ENCODE results near the gene B3GALT5. TPM values are rescaled to one million over a fixed set of nuclear protein-coding genes. Genes with fewer than 3 reads are reported as not detected.

Gene B3GALT5
- polyA plus RNA-seq, 3 donors from 2014 or later = not detected

- H3K4me3 Mint-ChIP-seq = no peak overlapping the region
- H3K36me3 Mint-ChIP-seq = no peaks in the 10 kb centered on the region
- H3K27me3 Mint-ChIP-seq (ENCODE audit: low read depth in 3 of 3) = peaks cover 0 to 2% (median 0%) of the 10 kb centered on the region in 3 donors
- DNase-seq = no peak
- H3K4me1 Mint-ChIP-seq = no peaks in the 10 kb centered on the region
- peaks cover 0 to 2% (median 0%) of the 10 kb centered on the region in 6 donors for H3K9me3 Mint-ChIP-seq
- no peak overlapping the region for H3K27ac Mint-ChIP-seq
Measured at GRCh38 chr21:39669976-39670661, 57.4 kb downstream of the B3GALT5 start.

DNA sequence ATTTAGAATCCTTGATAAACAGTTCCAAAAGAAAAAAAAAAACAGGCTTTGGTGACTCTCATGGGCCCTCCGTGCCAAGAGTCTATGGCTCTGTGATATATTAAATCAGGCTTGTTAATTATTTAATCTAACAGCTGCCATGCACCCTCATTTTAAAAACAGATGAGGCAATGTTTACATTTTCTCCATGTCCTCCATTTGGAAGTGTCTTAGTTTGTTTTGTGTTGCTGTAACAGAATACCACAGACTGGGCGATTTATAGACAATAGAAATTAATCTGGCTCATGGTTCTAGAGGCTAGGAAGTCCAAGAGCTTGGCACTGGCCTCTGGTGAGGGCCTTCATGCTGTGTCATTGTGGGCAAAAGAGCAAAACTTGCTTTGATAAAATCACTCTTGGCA lies 58.0 kb downstream of the B3GALT5 start:
- Mint-ChIP-seq H3K36me3 (no peaks in the 10 kb centered on the region), H3K4me1 (no peaks in the 10 kb centered on the region), H3K4me3 (no peak overlapping the region), H3K27ac (no peak overlapping the region), H3K27me3 (ENCODE audit: low read depth in 3 of 3) (peaks cover 0 to 3% (median 1%) of the 10 kb centered on the region in 3 donors), H3K9me3 (peaks cover 0 to 2% (median 0%) of the 10 kb centered on the region in 6 donors)
- no peak for DNase-seq

DNA sequence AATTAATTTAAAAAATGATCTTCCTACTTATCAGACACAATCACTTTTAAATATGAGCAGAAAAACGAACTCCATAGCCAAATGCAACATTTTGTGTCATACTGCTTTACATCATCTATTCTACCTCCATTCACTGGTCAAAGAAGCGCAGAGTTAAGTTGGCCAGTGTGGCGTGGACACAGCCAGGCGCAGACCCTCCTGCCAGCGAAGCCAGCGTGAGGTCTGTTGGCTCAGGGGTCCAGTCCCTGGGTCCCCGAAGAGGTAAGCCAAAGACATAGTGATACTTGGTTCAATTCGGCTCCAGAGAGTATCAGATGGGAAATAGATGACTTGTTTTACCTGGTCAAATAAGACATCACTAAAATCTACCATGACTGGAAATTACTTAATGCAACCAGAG lies 59.2 kb downstream of the B3GALT5 start:
- H3K4me1 Mint-ChIP-seq = no peaks in the 10 kb centered on the region
- no peaks in the 10 kb centered on the region for H3K36me3 Mint-ChIP-seq
- peaks cover 0 to 2% (median 0%) of the 10 kb centered on the region in 6 donors for H3K9me3 Mint-ChIP-seq
- no peak overlapping the region for H3K4me3 Mint-ChIP-seq
- no peak overlapping the region for H3K27ac Mint-ChIP-seq
- H3K27me3 Mint-ChIP-seq (ENCODE audit: low read depth in 3 of 3) = peaks cover 0 to 3% (median 1%) of the 10 kb centered on the region in 3 donors
- no peak for DNase-seq

DNA sequence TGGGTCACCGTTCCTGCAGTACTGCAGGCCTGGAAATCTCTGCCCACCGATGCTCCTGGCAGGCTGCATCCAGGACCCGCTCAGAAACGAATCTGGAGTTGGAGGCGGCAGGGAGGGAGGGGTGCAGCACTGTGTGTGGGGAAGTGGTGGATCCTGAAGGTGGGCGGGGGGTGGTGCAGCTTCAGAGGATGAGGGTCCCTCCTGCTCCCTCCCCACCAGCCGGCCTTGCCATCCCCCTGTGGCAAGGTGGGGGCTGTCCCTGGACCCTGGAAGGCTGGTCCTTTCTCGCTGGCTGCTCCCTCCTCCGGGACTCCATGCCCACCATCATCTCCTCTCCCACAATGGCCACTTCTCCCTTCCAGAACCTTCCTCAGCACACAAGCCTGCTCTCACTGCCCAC lies 60.4 kb downstream of the B3GALT5 start:
- peaks cover 0 to 2% (median 0%) of the 10 kb centered on the region in 6 donors for H3K9me3 Mint-ChIP-seq
- H3K4me3 Mint-ChIP-seq = no peak overlapping the region
- H3K27ac Mint-ChIP-seq = no peak overlapping the region
- peaks cover 0 to 3% (median 1%) of the 10 kb centered on the region in 3 donors for H3K27me3 Mint-ChIP-seq (ENCODE audit: low read depth in 3 of 3)
- H3K36me3 Mint-ChIP-seq = no peaks in the 10 kb centered on the region
- no peaks in the 10 kb centered on the region for H3K4me1 Mint-ChIP-seq
- no peak for DNase-seq

GRCh38 chr21:39673736-39674135 lies 61.0 kb downstream of the B3GALT5 start:
- Mint-ChIP-seq H3K27me3 (ENCODE audit: low read depth in 3 of 3) (peaks cover 0 to 3% (median 1%) of the 10 kb centered on the region in 3 donors), H3K36me3 (no peaks in the 10 kb centered on the region), H3K4me3 (no peak overlapping the region), H3K9me3 (peaks cover 0 to 2% (median 0%) of the 10 kb centered on the region in 6 donors), H3K4me1 (no peaks in the 10 kb centered on the region), H3K27ac (no peak overlapping the region)
- no peak for DNase-seq

DNA sequence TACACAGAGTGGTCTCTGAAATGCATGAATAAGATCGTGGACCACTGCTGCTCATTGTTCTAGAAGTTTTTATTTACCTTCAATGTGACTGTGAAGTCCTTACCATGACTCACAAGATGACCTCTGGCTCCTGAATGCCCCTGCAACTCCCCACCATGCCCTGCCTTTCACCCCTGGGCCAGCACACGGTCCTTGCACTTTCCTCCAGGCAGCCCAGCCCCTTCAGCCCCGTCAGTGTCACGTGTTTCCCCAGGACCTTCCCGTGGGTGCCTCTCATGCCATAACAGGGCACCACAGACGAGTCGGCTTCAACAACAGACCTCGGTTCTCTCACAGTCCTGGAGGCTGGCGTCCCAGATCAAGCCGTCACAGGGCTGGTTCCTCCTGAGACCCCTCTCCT lies 62.1 kb downstream of the B3GALT5 start:
- Mint-ChIP-seq H3K4me1 (no peaks in the 10 kb centered on the region), H3K36me3 (no peaks in the 10 kb centered on the region), H3K27ac (no peak overlapping the region), H3K4me3 (no peak overlapping the region), H3K9me3 (peaks cover 0 to under 1% (median 0%) of the 10 kb centered on the region in 6 donors), H3K27me3 (ENCODE audit: low read depth in 3 of 3) (peaks cover 1 to 3% (median 2%) of the 10 kb centered on the region in 3 donors)
- no peak for DNase-seq

DNA sequence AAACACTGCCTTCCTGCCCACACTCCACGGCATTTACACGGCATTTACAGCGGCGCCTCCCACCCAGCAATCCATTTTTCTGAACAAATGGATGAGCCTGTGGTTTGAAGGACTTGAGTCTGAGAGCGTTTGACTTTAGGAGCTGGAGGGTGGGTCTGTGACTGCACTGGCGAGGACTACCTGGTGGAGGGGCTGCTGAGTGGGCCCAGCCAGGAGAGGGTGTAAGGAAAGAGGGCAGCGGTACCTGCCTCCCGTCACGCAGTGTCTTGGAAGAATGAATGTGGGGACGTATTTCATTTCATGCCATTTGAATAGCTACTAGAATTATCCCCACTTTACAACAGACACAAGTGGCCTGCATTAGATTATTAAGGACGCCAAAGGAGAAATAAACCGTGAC lies 62.9 kb downstream of the B3GALT5 start:
- Mint-ChIP-seq H3K27ac (no peak overlapping the region), H3K4me1 (no peaks in the 10 kb centered on the region), H3K27me3 (ENCODE audit: low read depth in 3 of 3) (peaks cover 3 to 5% (median 3%) of the 10 kb centered on the region in 3 donors), H3K36me3 (no peaks in the 10 kb centered on the region), H3K4me3 (no peak overlapping the region), H3K9me3 (no peaks in the 10 kb centered on the region)
- no peak for DNase-seq

- Mint-ChIP-seq H3K36me3 (no peaks in the 10 kb centered on the region), H3K4me1 (no peaks in the 10 kb centered on the region), H3K9me3 (no peaks in the 10 kb centered on the region), H3K4me3 (no peak overlapping the region), H3K27me3 (ENCODE audit: low read depth in 3 of 3) (peaks cover 3 to 5% (median 3%) of the 10 kb centered on the region in 3 donors), H3K27ac (no peak overlapping the region)
- DNase-seq = no peak
Measured at GRCh38 chr21:39675993-39676661, 63.4 kb downstream of the B3GALT5 start.

DNA sequence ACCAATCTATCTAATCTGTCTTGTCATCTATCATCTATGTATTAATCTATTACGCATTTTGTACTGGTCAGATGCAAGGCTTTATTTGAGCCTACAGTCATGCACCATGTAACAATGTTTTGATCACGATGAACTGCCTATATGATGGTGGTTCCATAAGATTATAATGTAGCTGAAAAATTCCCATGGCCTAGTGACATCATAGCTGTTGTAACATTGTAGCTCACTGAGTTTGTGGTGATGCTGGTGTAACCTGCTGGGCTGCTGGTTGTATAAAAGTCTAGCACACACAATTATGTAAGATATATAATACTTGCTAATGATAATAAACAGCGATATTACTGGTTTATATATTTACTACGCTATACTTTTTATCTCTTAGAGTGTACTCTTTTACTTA lies 67.5 kb downstream of the B3GALT5 start:
- peaks cover 0 to 2% (median 0%) of the 10 kb centered on the region in 6 donors for H3K9me3 Mint-ChIP-seq
- H3K27ac Mint-ChIP-seq = no peak overlapping the region

DNA sequence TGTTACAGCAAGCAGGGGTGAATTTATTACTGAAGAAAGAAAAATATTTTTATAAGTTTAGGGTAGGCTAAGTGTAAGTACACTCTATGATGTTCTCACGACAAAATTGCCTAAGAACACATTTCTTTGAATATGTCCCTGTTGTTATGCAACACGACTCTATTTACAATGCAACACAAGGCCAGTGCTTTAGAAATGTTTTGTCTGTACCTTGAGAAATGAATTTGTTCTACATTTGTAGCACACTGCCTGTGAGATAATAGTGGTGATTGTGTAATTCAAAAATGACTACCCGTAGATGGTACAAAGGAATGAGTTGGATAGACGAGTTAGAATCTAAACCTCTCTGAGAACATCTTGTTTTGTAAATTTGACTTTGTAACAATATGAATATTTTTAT lies 68.5 kb downstream of the B3GALT5 start:
- Mint-ChIP-seq H3K9me3 (peaks cover 0 to 2% (median 0%) of the 10 kb centered on the region in 6 donors), H3K27me3 (ENCODE audit: low read depth in 3 of 3) (peaks cover 1 to 6% (median 5%) of the 10 kb centered on the region in 3 donors), H3K4me1 (no peaks in the 10 kb centered on the region), H3K27ac (no peak overlapping the region), H3K36me3 (no peaks in the 10 kb centered on the region), H3K4me3 (no peak overlapping the region)
- no peak for DNase-seq

More for the DNA sequence above, 67.5 kb downstream of the B3GALT5 start:
- Mint-ChIP-seq H3K4me3 (no peak overlapping the region), H3K27me3 (ENCODE audit: low read depth in 3 of 3) (peaks cover 3 to 5% (median 3%) of the 10 kb centered on the region in 3 donors), H3K36me3 (no peaks in the 10 kb centered on the region), H3K4me1 (no peaks in the 10 kb centered on the region)
- DNase-seq = no peak

DNA sequence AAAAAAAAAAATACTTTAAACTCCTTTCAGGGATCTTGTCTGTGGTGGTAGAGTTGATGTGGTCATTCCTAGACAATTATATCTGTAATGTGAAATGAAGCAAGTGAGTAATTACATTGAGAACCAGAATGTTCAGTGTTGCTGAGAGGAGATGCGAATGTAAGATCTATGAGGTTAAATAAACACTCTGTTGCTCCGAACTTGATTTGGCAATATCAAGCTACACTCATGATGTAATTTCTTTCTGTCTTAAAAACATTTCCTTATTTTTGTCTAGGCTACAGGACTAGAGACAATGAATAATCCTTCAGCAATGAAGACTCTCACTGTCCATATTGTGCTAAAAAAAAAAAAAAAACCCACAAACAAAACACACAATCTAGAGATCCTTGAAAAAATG lies 69.1 kb downstream of the B3GALT5 start:
- Mint-ChIP-seq H3K27ac (no peak overlapping the region), H3K36me3 (no peaks in the 10 kb centered on the region), H3K4me1 (no peaks in the 10 kb centered on the region), H3K9me3 (peaks cover 0 to 2% (median 0%) of the 10 kb centered on the region in 6 donors), H3K27me3 (ENCODE audit: low read depth in 3 of 3) (peaks cover 1 to 6% (median 5%) of the 10 kb centered on the region in 3 donors), H3K4me3 (no peak overlapping the region)
- no peak for DNase-seq

GRCh38 chr21:39685236-39685635 lies 72.5 kb downstream of the B3GALT5 start:
- Mint-ChIP-seq H3K36me3 (no peaks in the 10 kb centered on the region), H3K9me3 (peaks cover 0 to 5% (median 0%) of the 10 kb centered on the region in 6 donors), H3K4me1 (no peaks in the 10 kb centered on the region), H3K27me3 (ENCODE audit: low read depth in 3 of 3) (peaks cover 0 to 8% (median 1%) of the 10 kb centered on the region in 3 donors), H3K4me3 (no peak overlapping the region), H3K27ac (no peak overlapping the region)
- DNase-seq = no peak

DNA sequence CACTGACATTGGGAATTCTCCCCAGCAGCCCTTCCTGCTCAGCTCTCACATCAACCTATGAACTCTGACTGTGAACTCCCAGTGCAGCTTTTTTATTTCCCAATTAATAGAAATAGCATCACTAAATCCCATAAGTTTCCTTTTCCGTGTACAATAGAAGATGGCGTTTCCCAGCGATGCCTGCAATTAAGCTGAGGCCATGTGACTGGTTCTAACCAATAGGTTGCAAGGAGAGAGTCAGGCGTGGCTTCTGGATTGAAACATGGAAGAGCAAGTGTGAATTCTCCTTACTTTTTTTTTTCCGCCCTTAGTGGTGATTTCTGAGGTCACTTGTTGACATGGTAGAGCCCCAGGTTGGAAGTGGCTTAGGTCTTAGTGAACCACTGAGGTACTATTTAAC lies 73.3 kb downstream of the B3GALT5 start:
- no peak overlapping the region for H3K27ac Mint-ChIP-seq
- no peaks in the 10 kb centered on the region for H3K4me1 Mint-ChIP-seq
- no peak overlapping the region for H3K4me3 Mint-ChIP-seq
- DNase-seq = no peak
- peaks cover 0 to 6% (median 1%) of the 10 kb centered on the region in 3 donors for H3K27me3 Mint-ChIP-seq (ENCODE audit: low read depth in 3 of 3)
- no peaks in the 10 kb centered on the region for H3K36me3 Mint-ChIP-seq
- peaks cover 0 to 5% (median 0%) of the 10 kb centered on the region in 6 donors for H3K9me3 Mint-ChIP-seq

DNA sequence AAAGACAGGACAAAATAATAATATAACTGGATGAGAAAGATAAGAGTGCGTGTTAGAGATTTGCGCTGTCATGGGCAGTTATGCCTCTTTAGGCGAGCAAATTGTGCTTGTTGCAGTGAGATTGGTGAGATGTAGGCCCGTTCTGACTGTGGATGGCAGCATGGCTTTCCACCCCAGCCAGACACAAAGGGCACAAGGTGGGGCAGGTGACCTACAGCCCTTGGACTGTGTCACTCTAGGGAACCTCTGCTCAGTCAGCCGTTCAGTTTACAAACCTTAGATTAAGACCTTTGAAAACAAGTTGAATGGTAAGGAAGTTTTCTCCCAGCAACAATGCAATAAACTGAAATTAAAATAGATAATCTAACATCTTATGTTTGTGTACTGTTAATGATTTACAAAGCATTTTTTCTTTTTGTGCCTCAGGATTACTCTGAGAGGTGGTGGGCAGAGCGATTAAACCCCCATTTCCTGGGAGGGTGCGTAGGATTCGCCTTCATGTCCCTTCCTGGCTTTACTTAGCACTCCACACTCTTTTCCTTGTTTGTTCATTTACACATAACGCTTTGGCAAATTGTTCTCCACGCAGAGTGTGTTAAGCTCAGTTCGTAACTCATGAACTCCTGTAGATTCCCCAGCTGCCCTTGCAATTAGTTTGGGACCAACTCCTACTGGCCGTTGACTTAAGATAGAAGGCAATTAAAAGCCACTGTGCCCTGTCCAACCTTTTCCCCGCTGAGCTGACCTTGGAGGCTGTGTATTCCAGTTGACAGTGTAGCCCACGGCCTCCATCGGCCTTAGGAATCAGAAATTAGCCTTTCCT lies 74.1 kb downstream of the B3GALT5 start:
- H3K27ac Mint-ChIP-seq = no peak overlapping the region
- DNase-seq = no peak
- no peaks in the 10 kb centered on the region for H3K4me1 Mint-ChIP-seq
- H3K36me3 Mint-ChIP-seq = no peaks in the 10 kb centered on the region
- peaks cover 0 to 6% (median 1%) of the 10 kb centered on the region in 3 donors for H3K27me3 Mint-ChIP-seq (ENCODE audit: low read depth in 3 of 3)
- H3K9me3 Mint-ChIP-seq = peaks cover 0 to 5% (median 0%) of the 10 kb centered on the region in 6 donors
- no peak overlapping the region for H3K4me3 Mint-ChIP-seq

Data from immature natural killer cell (primary cell).